Stimulated activated CD4-positive, alpha-beta T cell treated with anti-CD3 and anti-CD28 coated beads, Interleukin-15, amount 100 ng/mL, for 1 hour (primary cell): ENCODE measurements around the gene LTB4R.
"Not testable (repeated sequence)": the region's sequence is repeated elsewhere in the genome, so short reads cannot be mapped to it uniquely, and the experiment has no call there.

Experiments
- DNase-seq, 2 donors: peaks; one replicate each; pipeline ENCODE4 v3.0.0-alpha.2; 2020; ENCODE audit warnings: low read depth in 1 of 2, low spot score in 1 of 2

Gene LTB4R

GRCh38 chr14:24339284-24340151 lies 28.2 kb downstream of the LTB4R start, which contains the start of gene RIPK3:
Gene RIPK3, minus strand, starts transcription at chr14:24339991. Its CDS starts 165 bp downstream, at chr14:24339826.
- DNase-seq: peak; percentile 40 to 64

- DNase-seq: no peak
These were observed 29.3 kb downstream of the LTB4R start for GRCh38 chr14:24340606-24341005.

GRCh38 chr14:24342889-24343288 lies 31.6 kb downstream of the LTB4R start:
- DNase-seq: no peak

GRCh38 chr14:24343795-24344660 lies 32.7 kb downstream of the LTB4R start:
- DNase-seq: no peak

- DNase-seq: no peak
These were observed 35.8 kb downstream of the LTB4R start for GRCh38 chr14:24347134-24347533.

- no peak for DNase-seq
These were observed 36.9 kb downstream of the LTB4R start for GRCh38 chr14:24348186-24348585.

- DNase-seq: no peak
These were observed 38.4 kb downstream of the LTB4R start for GRCh38 chr14:24349742-24350141.

GRCh38 chr14:24351517-24351916 lies 40.2 kb downstream of the LTB4R start:
- no peak for DNase-seq

- DNase-seq: no peak
These were observed 42.5 kb downstream of the LTB4R start for GRCh38 chr14:24353559-24354481.

GRCh38 chr14:24354482-24354825 lies 43.2 kb downstream of the LTB4R start:
- DNase-seq: not testable (repeated sequence)

GRCh38 chr14:24355009-24355408 lies 43.7 kb downstream of the LTB4R start:
- DNase-seq: no peak

GRCh38 chr14:24356208-24356607 lies 44.9 kb downstream of the LTB4R start:
- DNase-seq: no peak

GRCh38 chr14:24360281-24360680 lies 49.0 kb downstream of the LTB4R start:
- DNase-seq: no peak

- no peak for DNase-seq
These were observed 50.0 kb downstream of the LTB4R start for GRCh38 chr14:24361326-24361725.

GRCh38 chr14:24362241-24362960 lies 51.1 kb downstream of the LTB4R start:
- DNase-seq: no peak

GRCh38 chr14:24363401-24363800 lies 52.1 kb downstream of the LTB4R start:
- no peak for DNase-seq

- DNase-seq: no peak
These were observed 53.5 kb downstream of the LTB4R start for GRCh38 chr14:24364841-24365240.

GRCh38 chr14:24365600-24366412 lies 54.5 kb downstream of the LTB4R start:
- DNase-seq: peak in 1 of 2 donors; percentile 50

GRCh38 chr14:24366413-24366720 lies 55.1 kb downstream of the LTB4R start:
- no peak for DNase-seq
